Fibroblast of pulmonary artery (primary cell): ENCODE data around the gene JADE3.
A peak's percentile ranks its signal among the peaks of the same experiment; 100 is the strongest.

Experiments used
- DNase-seq: peaks from one replicate; pipeline ENCODE4 v3.0.0-alpha.2; 2010; ENCODE audit warnings: low read depth
- H3K4me3 ChIP-seq: replicated peaks from 2 replicates; pipeline ENCODE4 v1.5.1; 2011; ENCODE audit warnings: low read depth, mild to moderate bottlenecking, control low read depth, low read length, moderate library complexity
- CTCF ChIP-seq: IDR thresholded peaks from 2 replicates; pipeline ENCODE4 v1.5.1; 2011; ENCODE audit warnings: mild to moderate bottlenecking, control low read depth, low read length, inconsistent platforms; ENCODE audit errors: missing control alignments

JADE3 gene

GRCh38 chrX:46912603-46913491 is 626 bp downstream of the JADE3 start:
- peak overlapping the region; percentile 65 for H3K4me3 ChIP-seq
- peak; percentile 38 for TF ChIP-seq CTCF
- peak; percentile 39 for DNase-seq

- TF ChIP-seq CTCF, result no peak
- DNase-seq, result peak; percentile 50
- peak overlapping the region; percentile 65 for H3K4me3 ChIP-seq
These were observed 1.4 kb downstream of the JADE3 start for GRCh38 chrX:46913667-46914066.

DNA sequence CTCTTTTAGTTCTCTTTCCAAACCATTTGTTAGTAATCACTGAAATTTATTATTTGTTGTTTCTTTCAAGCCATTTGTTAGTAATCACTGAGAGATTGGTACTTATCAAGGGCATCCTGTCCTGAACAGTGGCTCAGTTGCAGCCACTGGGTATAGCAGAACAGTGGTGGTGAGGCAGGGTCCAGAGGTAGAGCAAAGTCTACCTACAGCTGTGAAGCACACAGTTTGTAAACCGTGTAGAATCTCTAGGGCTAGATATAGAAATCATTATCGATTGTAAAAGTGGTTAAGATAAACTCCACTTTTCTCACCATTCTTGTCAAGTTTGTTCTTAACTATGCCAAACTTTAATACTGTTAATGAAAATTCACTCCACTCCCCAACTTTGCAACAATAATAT is 4.1 kb downstream of the JADE3 start:
- no peak for DNase-seq
- TF ChIP-seq CTCF, result no peak
- no peak overlapping the region for H3K4me3 ChIP-seq

DNA sequence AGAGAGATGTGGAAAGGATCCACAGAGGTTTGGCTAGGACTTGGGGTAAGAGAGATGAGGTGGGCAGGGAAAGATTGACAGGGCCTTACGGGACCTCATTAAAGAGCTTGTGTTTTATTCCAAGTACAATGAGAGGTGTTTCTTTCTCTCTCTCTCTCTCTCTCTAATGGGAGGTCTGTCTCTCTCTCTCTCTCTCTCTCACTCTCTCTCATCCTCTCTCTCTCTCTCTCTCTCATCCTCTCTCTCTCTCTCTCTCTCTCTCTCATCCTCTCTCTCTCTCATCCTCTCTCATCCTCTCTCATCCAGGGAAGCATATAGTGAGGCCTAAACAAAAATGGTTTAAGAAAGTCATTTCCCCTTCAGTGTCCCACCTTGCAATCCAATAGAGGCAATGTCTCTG is 5.4 kb downstream of the JADE3 start:
- no peak overlapping the region for H3K4me3 ChIP-seq
- DNase-seq, result no peak
- no peak for TF ChIP-seq CTCF

DNA sequence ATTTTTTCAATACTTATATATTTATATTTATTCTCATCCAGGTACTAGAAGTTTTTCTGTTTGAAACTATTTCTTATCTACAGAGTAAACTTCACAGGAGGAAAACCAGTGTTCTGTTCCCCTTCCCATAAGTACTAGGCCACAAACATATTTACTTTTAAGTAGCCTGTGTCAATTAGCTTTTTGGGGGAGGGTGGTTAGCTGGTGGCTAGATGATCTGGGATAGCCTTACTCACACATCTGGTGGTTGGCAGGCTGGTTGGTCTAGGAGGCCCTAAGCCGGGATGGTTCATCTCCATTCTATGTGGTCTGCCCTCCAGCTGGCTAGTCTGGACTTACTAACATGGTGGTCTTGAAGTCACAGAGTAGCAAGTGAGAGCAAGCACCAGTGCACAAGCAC is 6.2 kb downstream of the JADE3 start:
- TF ChIP-seq CTCF, result no peak
- no peak overlapping the region for H3K4me3 ChIP-seq
- no peak for DNase-seq

DNA sequence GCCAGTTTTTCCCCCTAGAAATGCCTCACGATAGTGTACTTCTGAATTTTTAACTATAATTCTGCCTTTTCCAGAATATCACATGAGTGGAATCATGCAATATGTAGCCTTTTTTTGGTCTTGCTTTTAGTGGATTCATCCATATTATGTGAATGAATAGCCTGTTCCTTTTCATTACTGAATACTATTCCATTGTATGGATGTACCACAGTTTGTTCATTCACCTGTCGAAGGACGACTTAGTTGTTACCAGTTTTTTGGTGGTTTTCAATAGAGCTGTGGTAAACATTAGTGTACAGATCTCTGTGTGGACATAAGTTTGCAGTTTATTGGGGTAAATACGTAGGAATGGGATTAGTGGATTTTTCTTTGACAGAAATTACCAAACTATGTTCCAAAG is 8.0 kb downstream of the JADE3 start:
- no peak overlapping the region for H3K4me3 ChIP-seq
- no peak for TF ChIP-seq CTCF
- no peak for DNase-seq

GRCh38 chrX:46922611-46923010 is 10.4 kb downstream of the JADE3 start:
- no peak overlapping the region for H3K4me3 ChIP-seq
- TF ChIP-seq CTCF, result no peak
- DNase-seq, result no peak
